ENCODE measurements around the gene ZNF423. TPM values are rescaled to one million over a fixed set of nuclear protein-coding genes. Genes with fewer than 3 reads are reported as not detected.

ZNF423 gene
- total RNA-seq, 2 experiments from 2014 or later, result not detected

DNA sequence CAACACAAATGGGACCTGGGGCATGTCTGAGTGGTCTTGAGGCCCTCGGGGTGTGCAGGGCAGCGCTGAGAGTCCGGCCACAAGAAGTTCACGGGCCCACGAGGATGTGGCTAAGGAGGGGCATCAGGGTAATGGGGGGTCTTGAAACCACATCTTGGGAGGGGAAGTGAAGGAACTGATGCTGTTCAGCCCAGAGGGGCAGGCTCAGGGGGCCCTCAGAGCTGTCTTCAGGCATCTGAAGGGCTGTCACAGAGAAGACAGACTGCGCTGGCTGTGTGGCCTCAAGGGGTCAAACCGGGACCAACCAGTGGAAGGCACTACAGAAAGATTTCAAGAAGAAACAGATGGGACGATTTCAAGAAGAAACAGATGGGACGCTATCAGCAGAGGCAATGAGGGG lies 45.1 kb downstream of the ZNF423 start:
- ATAC-seq, result no peak
- H3K27me3 Mint-ChIP-seq (ENCODE audit: low read depth), result no peaks in the 10 kb centered on the region
- no peaks in the 10 kb centered on the region for H3K36me3 Mint-ChIP-seq (ENCODE audit: low read depth)
- CTCF ChIA-PET, result no interaction called here
- no peaks in the 10 kb centered on the region for H3K9me3 Mint-ChIP-seq (ENCODE audit: insufficient read depth)
- no peak for DNase-seq
- no peak overlapping the region for H3K4me3 Mint-ChIP-seq
- no peaks in the 10 kb centered on the region for H3K4me1 Mint-ChIP-seq (ENCODE audit: low read depth)
- no peak overlapping the region for H3K27ac Mint-ChIP-seq
- POLR2A ChIA-PET, result no interaction called here

DNA sequence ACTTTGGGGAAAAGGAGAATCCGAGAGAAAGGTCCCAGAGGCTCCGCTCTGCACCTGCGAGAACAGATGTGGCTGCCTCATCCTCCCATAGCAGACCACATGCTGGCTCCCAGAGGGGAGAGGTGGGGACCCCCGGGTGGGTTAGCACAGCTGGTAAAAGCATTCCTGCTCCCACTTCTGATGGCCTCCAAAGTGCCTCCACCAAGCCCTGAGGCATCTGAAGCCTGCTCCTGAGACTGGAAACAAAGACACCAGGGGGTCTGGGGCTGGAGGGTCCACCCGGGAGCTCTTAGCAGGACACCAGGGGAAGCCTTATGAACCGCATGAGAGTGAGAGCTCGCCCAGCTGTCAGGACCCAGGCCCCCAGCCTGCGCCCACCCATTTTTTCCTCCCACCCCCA lies 46.4 kb downstream of the ZNF423 start:
- no peak overlapping the region for H3K27ac Mint-ChIP-seq
- no peaks in the 10 kb centered on the region for H3K4me1 Mint-ChIP-seq (ENCODE audit: low read depth)
- H3K27me3 Mint-ChIP-seq (ENCODE audit: low read depth), result no peaks in the 10 kb centered on the region
- no peaks in the 10 kb centered on the region for H3K36me3 Mint-ChIP-seq (ENCODE audit: low read depth)
- DNase-seq (no peak), ATAC-seq (no peak)
- H3K4me3 Mint-ChIP-seq, result no peak overlapping the region
- no peaks in the 10 kb centered on the region for H3K9me3 Mint-ChIP-seq (ENCODE audit: insufficient read depth)
- CTCF ChIA-PET, result no interaction called here
- POLR2A ChIA-PET, result no interaction called here

DNA sequence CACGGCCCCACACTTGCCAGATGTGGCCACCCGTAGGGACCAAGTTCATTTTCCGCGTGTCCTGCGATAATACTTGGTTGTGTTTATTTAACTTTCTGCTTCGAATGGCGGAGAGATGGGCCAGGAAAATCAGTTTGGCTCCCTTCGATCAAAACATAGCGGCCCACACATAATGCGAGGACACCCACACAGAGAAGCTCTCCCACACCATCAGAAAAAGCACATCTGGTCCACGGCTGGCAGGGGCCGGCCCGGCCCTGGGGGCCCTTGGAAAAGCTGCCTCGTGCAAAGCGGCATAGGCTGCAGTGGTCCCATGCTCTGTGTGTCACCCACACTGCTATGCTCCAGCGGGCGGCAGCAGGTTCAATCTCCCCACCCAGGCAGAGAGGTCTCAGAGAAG lies 46.9 kb downstream of the ZNF423 start:
- Mint-ChIP-seq H3K4me1 (ENCODE audit: low read depth) (no peaks in the 10 kb centered on the region), H3K4me3 (no peak overlapping the region), H3K9me3 (ENCODE audit: insufficient read depth) (no peaks in the 10 kb centered on the region), H3K36me3 (ENCODE audit: low read depth) (no peaks in the 10 kb centered on the region), H3K27me3 (ENCODE audit: low read depth) (no peaks in the 10 kb centered on the region), H3K27ac (no peak overlapping the region)
- DNase-seq (no peak), ATAC-seq (no peak)
- CTCF ChIA-PET, result no interaction called here
- POLR2A ChIA-PET, result no interaction called here

DNA sequence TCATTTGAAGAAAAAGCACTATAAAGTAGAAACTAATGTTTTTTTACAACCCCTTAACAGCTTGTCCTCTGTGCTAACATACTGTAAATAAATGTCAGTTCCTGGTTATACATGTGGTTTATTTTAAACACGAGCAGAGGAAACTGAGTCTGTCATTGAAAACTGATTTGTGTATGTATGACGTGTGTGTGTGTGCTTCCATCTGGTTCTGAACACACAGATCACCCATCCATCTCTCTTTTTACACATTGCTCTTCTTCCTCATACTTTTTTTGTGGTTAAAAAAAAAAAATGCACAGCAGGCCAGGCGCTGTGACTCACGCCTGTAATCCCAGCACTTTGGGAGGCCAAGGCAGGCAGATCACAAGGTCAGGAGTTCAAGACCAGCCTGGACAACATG lies 49.5 kb downstream of the ZNF423 start:
- H3K4me1 Mint-ChIP-seq (ENCODE audit: low read depth), result no peaks in the 10 kb centered on the region
- H3K9me3 Mint-ChIP-seq (ENCODE audit: insufficient read depth), result no peaks in the 10 kb centered on the region
- ATAC-seq (no peak), DNase-seq (no peak)
- H3K27ac Mint-ChIP-seq, result no peak overlapping the region
- peaks cover 2% of the 10 kb centered on the region for H3K27me3 Mint-ChIP-seq (ENCODE audit: low read depth)
- H3K4me3 Mint-ChIP-seq, result no peak overlapping the region
- ChIA-PET CTCF (no interaction called here), POLR2A (no interaction called here)
- no peaks in the 10 kb centered on the region for H3K36me3 Mint-ChIP-seq (ENCODE audit: low read depth)

DNA sequence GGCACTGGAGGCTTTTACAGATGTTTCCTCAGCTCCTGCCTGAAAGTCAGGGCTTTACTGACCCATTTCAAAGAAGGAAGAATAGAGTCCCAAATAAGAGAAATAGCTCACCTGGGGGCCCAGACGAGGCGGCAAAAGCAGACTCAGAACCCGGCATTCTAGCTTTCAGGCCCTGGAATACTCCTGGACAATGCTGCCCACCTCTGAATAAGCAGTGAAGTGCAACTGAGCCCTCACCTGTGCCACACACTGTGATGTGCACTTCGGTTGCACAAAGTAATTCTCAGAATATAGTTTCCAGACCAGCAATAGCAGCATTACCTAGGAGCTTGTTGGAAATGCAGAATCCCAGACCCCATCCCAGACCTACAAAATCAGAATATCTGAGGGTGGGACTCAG lies 54.6 kb downstream of the ZNF423 start:
- DNase-seq (no peak), ATAC-seq (no peak)
- POLR2A ChIA-PET, result no interaction called here
- peaks cover 2% of the 10 kb centered on the region for H3K27me3 Mint-ChIP-seq (ENCODE audit: low read depth)
- H3K4me1 Mint-ChIP-seq (ENCODE audit: low read depth), result no peaks in the 10 kb centered on the region
- H3K27ac Mint-ChIP-seq, result no peak overlapping the region
- no peaks in the 10 kb centered on the region for H3K9me3 Mint-ChIP-seq (ENCODE audit: insufficient read depth)
- H3K4me3 Mint-ChIP-seq, result no peak overlapping the region
- CTCF ChIA-PET, result no interaction called here
- H3K36me3 Mint-ChIP-seq (ENCODE audit: low read depth), result no peaks in the 10 kb centered on the region

DNA sequence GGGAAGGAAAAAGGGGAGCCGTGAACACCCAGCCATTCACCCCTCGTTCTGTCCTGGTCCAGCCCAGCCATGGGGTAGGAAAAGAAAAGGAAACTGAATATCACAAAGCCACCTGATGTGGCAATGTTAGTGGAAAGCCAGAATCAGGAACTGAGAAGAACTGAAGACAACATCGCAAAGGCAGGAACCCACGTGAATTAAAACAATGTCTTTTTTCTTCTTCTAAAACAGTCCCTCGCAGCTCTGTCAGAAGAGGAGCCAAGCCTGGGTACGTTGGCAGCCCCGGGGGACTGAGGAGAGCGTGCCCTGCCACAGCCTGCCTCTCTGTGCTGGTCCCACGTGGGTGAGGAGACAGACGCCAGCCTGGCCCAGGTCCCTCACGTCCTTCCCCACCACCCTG lies 55.0 kb downstream of the ZNF423 start:
- Mint-ChIP-seq H3K27ac (no peak overlapping the region), H3K9me3 (ENCODE audit: insufficient read depth) (no peaks in the 10 kb centered on the region), H3K4me3 (no peak overlapping the region), H3K27me3 (ENCODE audit: low read depth) (peaks cover 2% of the 10 kb centered on the region), H3K36me3 (ENCODE audit: low read depth) (no peaks in the 10 kb centered on the region), H3K4me1 (ENCODE audit: low read depth) (no peaks in the 10 kb centered on the region)
- ChIA-PET CTCF (no interaction called here), POLR2A (no interaction called here)
- ATAC-seq (no peak), DNase-seq (no peak)

DNA sequence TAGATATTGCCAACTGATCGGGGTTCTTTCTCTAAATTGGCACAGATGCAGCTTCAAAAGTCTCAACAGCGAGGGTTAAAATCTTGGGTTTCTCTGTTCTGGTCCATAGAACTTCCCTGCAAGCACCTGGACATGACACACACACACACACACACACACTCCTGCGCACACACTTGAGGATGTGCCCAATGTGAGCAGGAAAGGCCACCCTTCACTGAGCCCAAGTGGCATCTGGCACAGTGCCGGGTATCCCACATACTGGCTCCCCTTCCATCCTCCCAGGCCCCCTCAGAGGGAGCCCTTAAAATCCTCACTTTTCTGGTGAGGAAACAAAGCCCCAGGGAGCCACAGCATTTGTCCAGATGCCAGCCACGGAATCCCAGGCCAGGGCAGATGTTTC lies 55.5 kb downstream of the ZNF423 start:
- POLR2A ChIA-PET, result no interaction called here
- H3K4me3 Mint-ChIP-seq, result no peak overlapping the region
- no peaks in the 10 kb centered on the region for H3K36me3 Mint-ChIP-seq (ENCODE audit: low read depth)
- no peaks in the 10 kb centered on the region for H3K9me3 Mint-ChIP-seq (ENCODE audit: insufficient read depth)
- H3K4me1 Mint-ChIP-seq (ENCODE audit: low read depth), result no peaks in the 10 kb centered on the region
- no peak for ATAC-seq
- no peak overlapping the region for H3K27ac Mint-ChIP-seq
- peaks cover 2% of the 10 kb centered on the region for H3K27me3 Mint-ChIP-seq (ENCODE audit: low read depth)
- CTCF ChIA-PET, result no interaction called here
- no peak for DNase-seq

DNA sequence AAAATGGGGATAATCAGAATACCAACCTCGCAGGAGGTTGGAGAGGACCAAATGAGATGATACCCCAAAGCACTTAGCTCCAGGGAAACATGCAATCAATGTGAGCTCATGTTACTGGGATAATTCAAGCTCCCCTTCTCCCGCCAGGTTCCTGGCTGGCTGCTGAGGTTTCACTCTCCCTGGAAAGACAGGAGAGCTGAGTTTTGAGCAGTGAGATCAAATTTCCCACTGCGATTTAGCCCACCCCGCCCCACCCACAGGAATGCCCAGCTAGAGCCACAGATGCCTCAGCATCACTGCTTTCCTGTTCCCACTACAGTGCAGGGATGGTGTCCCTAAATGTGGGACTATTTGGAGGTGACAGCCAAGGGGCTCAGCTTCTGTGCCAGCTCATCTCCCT lies 56.7 kb downstream of the ZNF423 start:
- CTCF ChIA-PET, result no interaction called here
- Mint-ChIP-seq H3K4me1 (ENCODE audit: low read depth) (no peaks in the 10 kb centered on the region), H3K4me3 (no peak overlapping the region), H3K27me3 (ENCODE audit: low read depth) (peaks cover 2% of the 10 kb centered on the region), H3K27ac (no peak overlapping the region), H3K36me3 (ENCODE audit: low read depth) (no peaks in the 10 kb centered on the region), H3K9me3 (ENCODE audit: insufficient read depth) (no peaks in the 10 kb centered on the region)
- POLR2A ChIA-PET, result no interaction called here
- DNase-seq (no peak), ATAC-seq (no peak)

DNA sequence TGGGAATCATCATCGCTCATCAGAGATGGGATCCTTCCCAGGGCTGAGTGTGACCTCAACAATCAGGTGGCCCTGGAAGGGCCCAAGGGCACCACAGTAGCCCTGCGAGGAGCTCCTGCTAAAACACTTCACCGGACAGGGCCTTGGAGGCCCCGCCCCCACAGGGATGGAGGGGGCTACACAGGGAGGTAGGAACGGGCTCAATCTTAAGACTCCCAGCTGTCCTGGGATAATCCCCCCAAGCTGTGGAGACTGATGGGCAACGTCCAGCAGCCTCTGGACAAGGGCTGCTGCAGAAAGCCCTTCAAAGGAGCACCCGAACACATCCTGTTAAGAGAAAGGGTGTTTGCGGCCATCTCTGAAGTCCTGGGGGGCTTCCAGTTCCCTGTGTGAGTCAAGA lies 60.4 kb downstream of the ZNF423 start:
- ATAC-seq (no peak), DNase-seq (no peak)
- no peaks in the 10 kb centered on the region for H3K36me3 Mint-ChIP-seq (ENCODE audit: low read depth)
- no peak overlapping the region for H3K4me3 Mint-ChIP-seq
- no peaks in the 10 kb centered on the region for H3K9me3 Mint-ChIP-seq (ENCODE audit: insufficient read depth)
- H3K27ac Mint-ChIP-seq, result no peak overlapping the region
- ChIA-PET POLR2A (no interaction called here), CTCF (no interaction called here)
- H3K4me1 Mint-ChIP-seq (ENCODE audit: low read depth), result no peaks in the 10 kb centered on the region
- no peaks in the 10 kb centered on the region for H3K27me3 Mint-ChIP-seq (ENCODE audit: low read depth)

DNA sequence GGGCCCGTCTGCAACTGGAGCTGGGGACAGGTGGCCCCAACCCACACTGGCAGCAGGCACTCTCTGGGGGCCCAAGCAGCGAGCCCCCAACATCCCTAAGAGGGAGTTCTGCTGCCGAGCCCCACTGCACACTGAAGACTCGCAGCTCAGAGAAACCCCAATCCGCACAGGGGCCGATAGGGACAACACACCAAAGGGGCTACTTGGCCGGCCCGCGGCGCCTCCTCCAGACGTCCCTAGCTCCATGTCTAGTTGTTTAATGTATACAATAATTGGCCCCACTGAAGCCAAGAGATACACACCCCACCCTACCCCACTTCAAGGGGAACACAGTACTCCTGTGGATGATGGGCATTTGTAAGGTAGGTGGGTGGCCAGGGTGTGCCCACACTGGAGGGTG lies 62.7 kb downstream of the ZNF423 start:
- H3K4me3 Mint-ChIP-seq, result no peak overlapping the region
- no peak overlapping the region for H3K27ac Mint-ChIP-seq
- H3K27me3 Mint-ChIP-seq (ENCODE audit: low read depth), result no peaks in the 10 kb centered on the region
- no peaks in the 10 kb centered on the region for H3K36me3 Mint-ChIP-seq (ENCODE audit: low read depth)
- ATAC-seq, result no peak
- DNase-seq, result no peak
- H3K9me3 Mint-ChIP-seq (ENCODE audit: insufficient read depth), result no peaks in the 10 kb centered on the region
- ChIA-PET POLR2A (no interaction called here), CTCF (no interaction called here)
- H3K4me1 Mint-ChIP-seq (ENCODE audit: low read depth), result no peaks in the 10 kb centered on the region

DNA sequence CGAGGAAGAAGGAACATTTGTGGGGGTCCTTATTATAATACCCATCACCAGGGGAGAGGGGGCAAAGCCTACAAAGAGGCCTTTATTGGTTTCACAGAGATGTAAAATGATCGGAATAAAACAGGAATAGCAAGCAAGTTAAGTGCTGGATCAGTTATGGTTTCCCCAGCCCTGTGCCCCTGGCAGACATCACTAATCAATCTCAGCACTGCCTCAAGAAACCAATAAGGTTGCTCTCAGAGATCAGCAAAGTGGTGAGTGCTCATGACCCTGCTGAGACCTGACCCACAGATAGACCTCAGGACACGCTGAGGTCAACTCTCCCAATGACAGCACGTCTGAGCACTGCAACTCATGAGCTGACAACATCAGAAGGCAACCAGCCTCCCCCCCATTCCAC lies 66.3 kb downstream of the ZNF423 start:
- Mint-ChIP-seq H3K9me3 (ENCODE audit: insufficient read depth) (no peaks in the 10 kb centered on the region), H3K4me3 (no peak overlapping the region), H3K36me3 (ENCODE audit: low read depth) (no peaks in the 10 kb centered on the region), H3K27ac (no peak overlapping the region), H3K27me3 (ENCODE audit: low read depth) (no peaks in the 10 kb centered on the region), H3K4me1 (ENCODE audit: low read depth) (no peaks in the 10 kb centered on the region)
- DNase-seq, result no peak
- ChIA-PET POLR2A (no interaction called here), CTCF (no interaction called here)
- ATAC-seq, result no peak

DNA sequence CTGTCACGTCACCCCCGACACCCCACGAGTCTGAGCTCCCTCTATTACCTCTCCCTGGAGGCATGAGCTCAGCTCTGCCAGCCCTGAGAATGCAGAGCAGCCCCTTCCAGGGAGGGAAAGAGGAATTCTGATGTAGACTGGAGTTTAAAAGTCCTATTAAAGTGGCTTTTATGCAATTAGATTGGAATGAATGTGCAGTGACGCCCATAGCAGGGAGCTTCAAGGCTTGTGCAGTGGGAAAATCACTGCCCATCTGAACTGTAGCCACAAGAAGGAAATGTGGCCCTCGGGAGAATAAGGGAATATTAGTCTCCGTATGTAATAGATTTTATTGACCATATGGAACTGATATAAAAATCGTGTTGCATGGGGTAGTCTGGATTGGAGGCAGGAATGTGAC lies 66.9 kb downstream of the ZNF423 start:
- CTCF ChIA-PET, result no interaction called here

DNA sequence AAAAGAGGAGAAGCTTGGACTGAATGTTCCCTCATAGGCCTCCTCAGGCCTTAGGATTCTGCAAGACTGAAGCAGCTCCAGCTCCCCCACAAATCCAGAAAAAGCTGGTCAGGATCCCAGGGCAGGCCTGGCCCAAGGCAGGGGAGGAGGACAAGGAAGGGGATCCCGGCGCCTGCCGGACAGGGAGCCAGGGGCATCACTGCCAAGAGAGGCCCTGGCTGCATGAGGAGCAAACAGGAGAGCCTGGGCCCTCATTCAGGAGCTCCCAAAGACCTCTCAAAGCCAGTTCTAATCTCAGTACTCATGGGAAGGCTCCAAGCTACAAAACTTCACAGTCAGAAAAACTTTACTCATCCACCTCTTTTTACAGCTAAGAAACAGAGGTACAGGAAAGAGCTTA lies 67.3 kb downstream of the ZNF423 start:
- POLR2A ChIA-PET, result no interaction called here
- ATAC-seq, result no peak
- Mint-ChIP-seq H3K9me3 (ENCODE audit: insufficient read depth) (no peaks in the 10 kb centered on the region), H3K4me3 (no peak overlapping the region), H3K27ac (no peak overlapping the region), H3K4me1 (ENCODE audit: low read depth) (no peaks in the 10 kb centered on the region), H3K36me3 (ENCODE audit: low read depth) (no peaks in the 10 kb centered on the region), H3K27me3 (ENCODE audit: low read depth) (no peaks in the 10 kb centered on the region)
- CTCF ChIA-PET, result no interaction called here
- DNase-seq, result no peak

More for the DNA sequence above, 66.9 kb downstream of the ZNF423 start:
- no peak for DNase-seq
- no peaks in the 10 kb centered on the region for H3K36me3 Mint-ChIP-seq (ENCODE audit: low read depth)
- no peak overlapping the region for H3K27ac Mint-ChIP-seq
- no peak for ATAC-seq
- H3K4me1 Mint-ChIP-seq (ENCODE audit: low read depth), result no peaks in the 10 kb centered on the region
- H3K9me3 Mint-ChIP-seq (ENCODE audit: insufficient read depth), result no peaks in the 10 kb centered on the region
- no peak overlapping the region for H3K4me3 Mint-ChIP-seq
- POLR2A ChIA-PET, result no interaction called here
- H3K27me3 Mint-ChIP-seq (ENCODE audit: low read depth), result no peaks in the 10 kb centered on the region

All from activated CD8-positive, alpha-beta T cell treated with anti-CD3 and anti-CD28 coated beads, Interleukin-2, amount 10 ng/mL, durations not matched to agents 7 days and 5 days (primary cell).